GM23248 (cell line): ENCODE results near the gene CACNB4.

Experiments used
- EZH2 ChIP-seq: fragments of 200-600 bp; sonication (generic); IDR thresholded peaks from 2 replicates; pipeline ENCODE4 v1.6.1; 2018; ENCODE audit warnings: antibody characterized with exemption, mild to moderate bottlenecking; ENCODE audit not compliant: insufficient read depth, poor library complexity, severe bottlenecking
- EZH2phosphoT487 ChIP-seq: fragments of 200-600 bp; sonication (generic); IDR thresholded peaks from 2 replicates; pipeline ENCODE4 v1.6.1; 2018; ENCODE audit warnings: antibody characterized with exemption, moderate library complexity, mild to moderate bottlenecking, low read depth; ENCODE audit not compliant: insufficient read depth

GRCh38 chr2:151989378-151989777, 109.5 kb downstream of the CACNB4 start:
- TF ChIP-seq EZH2 (no peak), EZH2phosphoT487 (no peak)
